Natural killer cell (primary cell): ENCODE measurements around the gene PAK6. TPM values are rescaled to one million over a fixed set of nuclear protein-coding genes. Genes with fewer than 3 reads are reported as not detected.

Experiments
- ATAC-seq, 3 donors: fragments of 150-1000 bp in 2 of 3; fragments of 200-7000 bp in 1 of 3; cut with Tn5 transposase; 1 replicate in 1 of 3; 2 replicates in 2 of 3; pipeline ENCODE4 v1.10.0; 2021; ENCODE audit warnings: mild to moderate bottlenecking in 2 of 3, moderate library complexity in 2 of 3
- DNase-seq, 2 donors: peaks; one replicate each; pipeline versions ENCODE4 v3.0.0 to v3.0.0-alpha.2; 2013 to 2021; ENCODE audit warnings: mixed read lengths in 1 of 2
- H3K27ac ChIP-seq: one replicate; pipeline ENCODE4 v1.5.1; 2013; ENCODE audit warnings: mild to moderate bottlenecking, low read length
- H3K27me3 ChIP-seq: one replicate; pipeline ENCODE4 v1.6.1; 2013; ENCODE audit warnings: low read length; ENCODE audit not compliant: control insufficient read depth, insufficient read depth
- H3K36me3 ChIP-seq: one replicate; pipeline ENCODE4 v1.6.1; 2013; ENCODE audit warnings: low read length; ENCODE audit not compliant: control insufficient read depth, insufficient read depth
- H3K4me1 ChIP-seq: one replicate; pipeline ENCODE4 v1.6.1; 2013; ENCODE audit warnings: low read length; ENCODE audit not compliant: control insufficient read depth, insufficient read depth
- H3K4me3 ChIP-seq: one replicate; pipeline ENCODE4 v1.5.1; 2013; ENCODE audit warnings: low read length
- H3K9me3 ChIP-seq: one replicate; pipeline ENCODE4 v1.6.1; 2013; ENCODE audit warnings: low read length; ENCODE audit not compliant: control insufficient read depth, insufficient read depth
- H3K27ac Mint-ChIP-seq, 2 donors: one replicate each; pipeline ENCODE4 v1.8.0; 2022; ENCODE audit warnings: mild to moderate bottlenecking in 2 of 2, mixed read lengths in 2 of 2, moderate library complexity in 1 of 2
- H3K27me3 Mint-ChIP-seq, 2 donors: one replicate each; pipeline ENCODE4 v1.8.0; 2022; ENCODE audit warnings: low read depth in 2 of 2, mixed read lengths in 2 of 2
- H3K36me3 Mint-ChIP-seq: one replicate; pipeline ENCODE4 v1.8.0; 2022; ENCODE audit warnings: mixed read lengths
- H3K4me1 Mint-ChIP-seq, 2 donors: one replicate each; pipeline ENCODE4 v1.8.0; 2022; ENCODE audit warnings: mixed read lengths in 2 of 2
- H3K4me3 Mint-ChIP-seq: one replicate; pipeline ENCODE4 v1.8.0; 2022; ENCODE audit warnings: mild to moderate bottlenecking, moderate library complexity, mixed read lengths
- H3K9me3 Mint-ChIP-seq, 2 donors: one replicate each; pipeline ENCODE4 v1.8.0; 2022; ENCODE audit warnings: mixed read lengths in 2 of 2
- WGBS: methylation state at CpG from one replicate; pipeline ENCODE4 v1.1.7; 2013; ENCODE audit warnings: missing lambda C conversion rate; ENCODE audit not compliant: insufficient coverage; 5-methylcytosine and 5-hydroxymethylcytosine counted together
- intact Hi-C: fragments of 100-400 bp; cut with micrococcal nuclease; formaldehyde crosslinking; loops from one replicate; pipeline ENCODE4 v1.14.2; 2022
- total RNA-seq, 4 donors: library from RNA; stranded (reverse); fragments of 120-200 nt in 1 of 4; gene quantifications; one replicate each; pipeline versions ENCODE4 v1.2.3 to v1.2.4, GENCODE V29; 2013 to 2022
- TF ChIP-seq, protein P1 (sequence below): fragments of 200-600 bp; IDR thresholded peaks from one replicate; pipeline ENCODE4 v1.8.0; 2022; ENCODE audit warnings: antibody characterized with exemption

The PAK6 gene
- total RNA-seq, 3 donors from 2014 or later (not counting 1 experiment from before 2014, with no cell fraction given): 7.6 to 10.9 (median 7.9) TPM

DNA sequence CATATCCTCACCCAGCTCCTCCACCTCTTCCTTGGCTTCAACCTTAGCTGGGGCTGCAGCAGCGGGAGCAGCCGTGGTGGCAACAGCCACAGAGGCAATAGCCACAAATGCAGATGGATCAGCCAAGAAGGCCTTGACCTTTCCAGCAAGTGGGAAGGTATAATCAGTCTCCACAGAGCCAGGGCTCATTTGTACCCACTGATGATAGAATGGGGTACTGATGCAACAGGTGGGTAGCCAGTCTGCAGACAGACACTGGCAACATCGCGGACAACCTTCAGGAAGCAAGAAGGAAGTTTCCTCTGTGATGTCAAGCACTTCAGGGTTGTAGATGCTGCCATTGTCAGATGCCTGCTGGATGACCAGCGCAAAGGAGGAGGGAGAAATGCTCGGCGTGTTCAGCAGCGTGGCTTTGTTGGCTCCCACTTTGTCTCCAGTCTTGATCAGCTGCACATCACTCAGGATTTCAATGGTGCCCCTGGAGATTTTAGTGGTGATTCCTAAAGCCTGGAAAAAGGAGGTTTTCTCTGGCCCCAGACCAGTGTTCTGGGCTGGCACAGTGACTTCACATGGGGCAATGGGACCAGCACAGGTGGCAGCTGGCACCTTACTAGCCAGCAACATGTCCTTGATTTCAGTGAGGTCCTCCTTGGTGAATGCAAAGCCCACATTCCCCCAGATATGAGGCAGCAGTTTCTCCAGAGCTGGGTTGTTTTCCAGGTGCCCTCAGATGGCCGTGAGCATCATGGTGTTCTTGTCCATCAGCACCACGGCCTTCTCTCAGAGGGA lies 73.7 kb downstream of the PAK6 start:
- DNase-seq: no peak
- Histone ChIP-seq H3K9me3 (no peaks in the 10 kb centered on the region), H3K27ac (no peak overlapping the region), H3K27me3 (no peaks in the 10 kb centered on the region), H3K4me1 (peaks cover 46% of the 10 kb centered on the region), H3K4me3 (no peak overlapping the region), H3K36me3 (no peaks in the 10 kb centered on the region)
- Mint-ChIP-seq H3K27ac (peak overlapping the region; percentile 92 to 94), H3K4me1 (peaks cover 51 to 65% of the 10 kb centered on the region in 2 donors), H3K27me3 (no peaks in the 10 kb centered on the region), H3K36me3 (no peaks in the 10 kb centered on the region), H3K4me3 (peak overlapping the region; percentile 31), H3K9me3 (no peaks in the 10 kb centered on the region)
- WGBS: 94% methylated on average over 10 of the region's 10 CpGs
- intact Hi-C loops: no loop called here
- no peak for ATAC-seq
- TF ChIP-seq, protein P1, sequence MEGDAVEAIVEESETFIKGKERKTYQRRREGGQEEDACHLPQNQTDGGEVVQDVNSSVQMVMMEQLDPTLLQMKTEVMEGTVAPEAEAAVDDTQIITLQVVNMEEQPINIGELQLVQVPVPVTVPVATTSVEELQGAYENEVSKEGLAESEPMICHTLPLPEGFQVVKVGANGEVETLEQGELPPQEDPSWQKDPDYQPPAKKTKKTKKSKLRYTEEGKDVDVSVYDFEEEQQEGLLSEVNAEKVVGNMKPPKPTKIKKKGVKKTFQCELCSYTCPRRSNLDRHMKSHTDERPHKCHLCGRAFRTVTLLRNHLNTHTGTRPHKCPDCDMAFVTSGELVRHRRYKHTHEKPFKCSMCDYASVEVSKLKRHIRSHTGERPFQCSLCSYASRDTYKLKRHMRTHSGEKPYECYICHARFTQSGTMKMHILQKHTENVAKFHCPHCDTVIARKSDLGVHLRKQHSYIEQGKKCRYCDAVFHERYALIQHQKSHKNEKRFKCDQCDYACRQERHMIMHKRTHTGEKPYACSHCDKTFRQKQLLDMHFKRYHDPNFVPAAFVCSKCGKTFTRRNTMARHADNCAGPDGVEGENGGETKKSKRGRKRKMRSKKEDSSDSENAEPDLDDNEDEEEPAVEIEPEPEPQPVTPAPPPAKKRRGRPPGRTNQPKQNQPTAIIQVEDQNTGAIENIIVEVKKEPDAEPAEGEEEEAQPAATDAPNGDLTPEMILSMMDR: no peak

DNA sequence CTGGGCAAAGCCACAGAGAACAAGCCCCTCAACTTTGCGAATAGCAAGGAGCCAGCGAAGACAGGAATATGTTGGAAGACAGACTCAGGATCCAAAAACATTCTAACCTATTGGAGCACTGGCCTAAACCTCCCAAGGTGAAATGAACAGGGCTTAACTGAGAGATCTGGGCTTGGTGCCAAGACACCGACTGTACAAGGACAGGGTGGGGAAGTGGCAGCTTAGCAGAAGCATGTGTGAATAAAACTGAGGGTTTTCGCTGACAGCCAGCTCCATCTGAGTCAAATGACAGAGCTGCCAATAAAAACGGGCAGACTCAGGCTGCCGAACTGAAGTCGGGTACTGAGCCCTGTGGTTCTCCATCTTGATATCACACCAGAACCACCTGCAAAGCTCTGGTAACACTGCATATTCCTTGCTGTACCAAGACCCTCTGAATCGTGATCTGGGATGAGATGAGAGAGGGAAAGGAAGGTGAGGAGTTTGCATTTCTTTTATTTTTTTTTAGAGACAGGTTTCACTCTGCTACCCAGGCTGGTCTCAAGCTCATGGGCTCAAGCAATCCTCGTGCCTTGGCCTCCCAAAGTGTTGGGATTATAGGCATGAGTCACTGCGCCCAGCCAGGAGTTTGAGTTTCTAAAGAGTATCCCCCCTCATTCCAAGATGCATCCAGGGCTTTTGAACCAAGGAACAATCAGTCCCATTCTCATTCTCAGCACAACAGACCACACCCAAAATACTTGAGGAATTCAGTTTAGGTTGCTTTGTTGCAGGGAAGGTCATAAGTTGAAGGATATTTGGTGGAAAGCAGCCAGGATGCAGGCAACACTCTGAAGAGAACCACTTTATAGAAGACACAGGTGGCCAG lies 74.9 kb downstream of the PAK6 start:
- TF ChIP-seq, protein P1: no peak
- Mint-ChIP-seq H3K9me3 (no peaks in the 10 kb centered on the region), H3K27me3 (no peaks in the 10 kb centered on the region), H3K27ac (peak overlapping the region; percentile 92 to 94), H3K4me1 (peaks cover 48 to 55% of the 10 kb centered on the region in 2 donors), H3K4me3 (peak overlapping the region; percentile 88), H3K36me3 (no peaks in the 10 kb centered on the region)
- Histone ChIP-seq H3K27ac (peak overlapping the region; percentile 46), H3K36me3 (no peaks in the 10 kb centered on the region), H3K4me3 (no peak overlapping the region), H3K4me1 (peaks cover 42% of the 10 kb centered on the region), H3K27me3 (no peaks in the 10 kb centered on the region), H3K9me3 (no peaks in the 10 kb centered on the region)
- intact Hi-C loops: no loop called here
- ATAC-seq: peak; percentile 92 to 93 (median 92)
- WGBS: 27% methylated on average over 10 of the region's 10 CpGs
- DNase-seq: peak; percentile 62 to 85

DNA sequence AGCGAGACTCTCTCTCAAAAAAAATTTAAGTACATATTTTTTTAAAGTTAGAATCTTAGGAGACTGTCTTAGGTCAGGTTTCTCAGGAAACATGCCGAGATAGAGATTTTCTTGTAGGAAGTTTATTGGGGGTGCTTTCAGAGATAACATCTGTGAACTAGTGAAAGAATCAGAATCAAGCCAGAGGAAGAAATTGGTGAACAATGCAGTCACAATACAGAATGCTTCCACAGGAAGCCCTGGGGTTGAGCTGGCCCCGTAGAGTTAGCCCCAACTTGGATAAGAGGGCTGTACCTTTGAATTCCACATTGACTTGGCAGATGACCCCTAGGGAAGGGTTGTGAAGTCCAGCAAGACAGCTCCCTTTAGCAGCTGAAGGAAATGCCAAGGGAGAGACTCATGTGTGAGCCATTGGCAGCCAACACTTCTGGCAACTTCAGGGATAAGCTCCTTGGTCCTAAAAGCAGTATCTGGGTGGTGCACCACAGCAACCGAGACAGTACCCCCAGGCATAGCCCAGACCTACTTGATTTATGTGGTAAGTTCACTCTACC lies 75.9 kb downstream of the PAK6 start:
- peaks cover 41 to 45% of the 10 kb centered on the region in 2 donors for H3K4me1 Mint-ChIP-seq
- Histone ChIP-seq H3K36me3 (no peaks in the 10 kb centered on the region), H3K27ac (peak overlapping the region; percentile 46), H3K4me1 (peaks cover 32% of the 10 kb centered on the region), H3K27me3 (no peaks in the 10 kb centered on the region), H3K4me3 (no peak overlapping the region), H3K9me3 (no peaks in the 10 kb centered on the region)
- no peaks in the 10 kb centered on the region for H3K36me3 Mint-ChIP-seq
- WGBS: 63% methylated on average over 3 of the region's 4 CpGs
- H3K9me3 Mint-ChIP-seq: no peaks in the 10 kb centered on the region
- H3K4me3 Mint-ChIP-seq: no peak overlapping the region
- no peak for DNase-seq
- intact Hi-C loops: no loop called here
- ATAC-seq: no peak
- TF ChIP-seq, protein P1: no peak
- H3K27me3 Mint-ChIP-seq: no peaks in the 10 kb centered on the region
- H3K27ac Mint-ChIP-seq: peak overlapping the region; percentile 92 to 94
